PC-9 (cell line): ENCODE measurements around the gene EDEM1. TPM values are rescaled to one million over a fixed set of nuclear protein-coding genes. Genes with fewer than 3 reads are reported as not detected.

Experiments
- BruUV-seq: library from RNA; stranded (reverse); fragments of 400-500 nt; replicated peaks from 2 replicates; lab custom pipeline; 2021; lab: Mats Ljungman, UMichigan
- CTCF ChIA-PET: fragments of 300-600 bp; sonication (Branson Sonifier 250); formaldehyde crosslinking; loops from one replicate; lab custom pipeline; 2022; ENCODE audit warnings: antibody characterized with exemption; lab: Charles Lee
- POLR2A ChIA-PET: fragments of 300-600 bp; sonication (Branson Sonifier 250); formaldehyde crosslinking; loops from one replicate; lab custom pipeline; 2022; ENCODE audit warnings: antibody characterized with exemption; ENCODE audit not compliant: unreplicated experiment; lab: Charles Lee
- DNase-seq, 2 experiments: peaks; one replicate each; pipeline versions ENCODE4 v3.0.0 to v3.0.0-alpha.2; 2015 to 2022; ENCODE audit warnings: mixed read lengths in 1 of 2
- H2AFZ ChIP-seq: fragments of 200-600 bp; sonication (generic); 2 replicates; pipeline ENCODE4 v1.8.1; 2017; ENCODE audit warnings: antibody characterized with exemption
- H3F3A ChIP-seq: fragments of 200-600 bp; sonication (generic); 2 replicates; pipeline ENCODE4 v1.8.1; 2017; ENCODE audit warnings: antibody characterized with exemption, mild to moderate bottlenecking, low read depth; ENCODE audit not compliant: insufficient read depth
- H3K27ac ChIP-seq: fragments of 200-600 bp; sonication (generic); 2 replicates; pipeline ENCODE4 v1.6.1; 2016; ENCODE audit warnings: mixed run types
- H3K27me3 ChIP-seq: fragments of 200-600 bp; sonication (generic); 2 replicates; pipeline ENCODE4 v1.6.1; 2016; ENCODE audit warnings: low read depth, mixed run types; ENCODE audit not compliant: insufficient read depth
- H3K36me3 ChIP-seq: fragments of 200-600 bp; sonication (generic); 2 replicates; pipeline ENCODE4 v1.6.1; 2016; ENCODE audit warnings: low read depth, mixed run types
- H3K4me1 ChIP-seq: fragments of 200-600 bp; sonication (generic); replicated peaks from 2 replicates; pipeline ENCODE4 v1.6.1; 2016; ENCODE audit warnings: mixed run types; ENCODE audit not compliant: insufficient read depth
- H3K4me2 ChIP-seq: fragments of 200-600 bp; sonication (generic); 2 replicates; pipeline ENCODE4 v1.6.1; 2017; ENCODE audit warnings: mixed run types
- H3K4me3 ChIP-seq: fragments of 200-600 bp; sonication (generic); 2 replicates; pipeline ENCODE4 v1.6.1; 2016; ENCODE audit warnings: mixed run types
- H3K79me2 ChIP-seq: fragments of 200-600 bp; sonication (generic); 2 replicates; pipeline ENCODE4 v1.6.1; 2017; ENCODE audit warnings: low read depth, mixed run types
- H3K9me2 ChIP-seq: fragments of 200-600 bp; sonication (generic); 2 replicates; pipeline ENCODE4 v1.8.1; 2017; ENCODE audit warnings: mild to moderate bottlenecking; ENCODE audit not compliant: insufficient read depth
- H3K9me3 ChIP-seq: fragments of 200-600 bp; sonication (generic); 2 replicates; pipeline ENCODE4 v1.8.1; 2016; ENCODE audit warnings: low read depth; ENCODE audit not compliant: insufficient read depth
- H4K20me1 ChIP-seq: fragments of 200-600 bp; sonication (generic); 2 replicates; pipeline ENCODE4 v1.8.1; 2017; ENCODE audit not compliant: insufficient read depth
- EZH2 ChIP-seq: fragments of 200-600 bp; sonication (generic); IDR thresholded peaks from 2 replicates; pipeline ENCODE4 v1.8.0; 2017; ENCODE audit warnings: antibody characterized with exemption, low read depth
- intact Hi-C: fragments of 100-400 bp; cut with micrococcal nuclease; formaldehyde crosslinking; loops from one replicate; pipeline ENCODE4 v1.10.0; 2022; ENCODE audit not compliant: unreplicated experiment
- total RNA-seq: library from RNA; stranded (reverse); gene quantifications from 2 replicates; pipeline ENCODE4 v1.2.3, GENCODE V29; 2021
- TF ChIP-seq, protein P1 (sequence below): fragments of 200-600 bp; sonication (generic); conservative IDR thresholded peaks from 2 replicates; pipeline ENCODE4 v1.6.1; 2017; ENCODE audit warnings: mixed run types, antibody characterized with exemption, mild to moderate bottlenecking, moderate library complexity

Gene EDEM1
- total RNA-seq, 1 experiment from 2014 or later = 55.9 TPM

GRCh38 chr3:5197022-5197421 lies 9.5 kb downstream of the EDEM1 start:
- ChIA-PET CTCF (interaction anchor here (0.6 to 1.2 kb wide), 9 partner anchors 9 to 1648 kb away, joined by 3 to 14 read pairs (median 5); no protein-coding TSS in a partner anchor), POLR2A (interaction anchor here (0.5 to 0.7 kb wide), 2 partner anchors 29 to 930 kb away, joined by 4 to 10 read pairs; no protein-coding TSS in a partner anchor)
- peak in 1 of 2 experiments; percentile 69 for DNase-seq
- no peaks in the 10 kb centered on the region for H3K9me3 ChIP-seq
- intact Hi-C loops = loop anchor here (2.0 to 5.0 kb wide), 4 partner anchors 180 to 485 kb away; partner anchors contain the start of gene BHLHE40
- no peaks in the 10 kb centered on the region for H3K27me3 ChIP-seq
- TF ChIP-seq, protein P1, sequence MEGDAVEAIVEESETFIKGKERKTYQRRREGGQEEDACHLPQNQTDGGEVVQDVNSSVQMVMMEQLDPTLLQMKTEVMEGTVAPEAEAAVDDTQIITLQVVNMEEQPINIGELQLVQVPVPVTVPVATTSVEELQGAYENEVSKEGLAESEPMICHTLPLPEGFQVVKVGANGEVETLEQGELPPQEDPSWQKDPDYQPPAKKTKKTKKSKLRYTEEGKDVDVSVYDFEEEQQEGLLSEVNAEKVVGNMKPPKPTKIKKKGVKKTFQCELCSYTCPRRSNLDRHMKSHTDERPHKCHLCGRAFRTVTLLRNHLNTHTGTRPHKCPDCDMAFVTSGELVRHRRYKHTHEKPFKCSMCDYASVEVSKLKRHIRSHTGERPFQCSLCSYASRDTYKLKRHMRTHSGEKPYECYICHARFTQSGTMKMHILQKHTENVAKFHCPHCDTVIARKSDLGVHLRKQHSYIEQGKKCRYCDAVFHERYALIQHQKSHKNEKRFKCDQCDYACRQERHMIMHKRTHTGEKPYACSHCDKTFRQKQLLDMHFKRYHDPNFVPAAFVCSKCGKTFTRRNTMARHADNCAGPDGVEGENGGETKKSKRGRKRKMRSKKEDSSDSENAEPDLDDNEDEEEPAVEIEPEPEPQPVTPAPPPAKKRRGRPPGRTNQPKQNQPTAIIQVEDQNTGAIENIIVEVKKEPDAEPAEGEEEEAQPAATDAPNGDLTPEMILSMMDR = no peak
- TF ChIP-seq EZH2 = no peak
- H3K36me3 ChIP-seq = peaks cover 7% of the 10 kb centered on the region; the same call in 1 of the 2 replicates
- no peaks in the 10 kb centered on the region for H3K9me2 ChIP-seq
- H3K27ac ChIP-seq = peak overlapping the region; percentile 100
- no TSS peak for BruUV-seq
- peaks cover 69% of the 10 kb centered on the region for H3K4me1 ChIP-seq
- H3K4me2 ChIP-seq = peak overlapping the region; percentile 89
- H3K79me2 ChIP-seq = peaks cover 70% of the 10 kb centered on the region
- H3K4me3 ChIP-seq = peak overlapping the region; percentile 46; the same call in 1 of the 2 replicates
- H4K20me1 ChIP-seq = no peaks in the 10 kb centered on the region
- no peak overlapping the region for H2AFZ ChIP-seq
- H3F3A ChIP-seq = peaks cover 57% of the 10 kb centered on the region

DNA sequence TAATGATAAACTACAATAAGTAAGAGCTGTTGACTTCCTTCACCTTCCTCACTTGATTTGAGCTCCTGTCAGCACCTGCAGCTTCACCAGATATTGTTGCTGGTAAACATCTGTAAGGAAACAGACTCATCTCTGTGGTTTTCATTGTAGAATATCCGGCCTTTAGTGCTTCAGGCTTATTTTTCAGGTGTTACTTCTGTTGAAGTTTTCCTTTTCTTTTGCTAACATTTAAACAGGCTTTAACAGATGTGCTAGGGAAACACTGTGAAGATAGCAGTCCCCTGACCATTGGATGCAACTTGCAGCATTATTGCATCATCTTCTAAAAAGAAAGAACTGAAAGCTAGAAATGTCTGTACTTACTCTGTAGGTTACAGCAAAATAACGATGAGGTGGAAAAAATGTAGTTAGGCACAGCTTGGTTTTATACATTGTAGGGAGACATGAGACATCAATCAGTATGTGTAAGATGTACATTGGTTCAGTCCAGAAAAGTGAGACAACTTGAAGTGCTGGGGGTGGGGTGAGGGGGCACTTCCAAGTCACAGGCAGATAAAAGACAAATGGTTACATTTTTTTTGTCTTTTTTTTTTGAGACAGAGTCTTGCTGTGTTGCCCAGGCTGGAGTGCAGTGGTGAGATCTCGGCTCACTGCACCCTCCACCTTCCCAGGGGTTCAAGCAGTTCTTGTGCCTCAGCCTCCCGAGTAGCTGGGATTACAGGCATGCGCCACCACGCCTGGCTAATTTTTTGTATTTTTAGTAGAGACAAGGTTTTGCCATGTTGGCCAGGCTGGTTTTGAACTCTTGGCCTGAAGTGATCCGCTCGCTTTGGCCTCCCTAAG lies 10.2 kb downstream of the EDEM1 start:
- H3K4me2 ChIP-seq = peak overlapping the region; percentile 89
- H2AFZ ChIP-seq = no peak overlapping the region
- peaks cover 63% of the 10 kb centered on the region for H3K79me2 ChIP-seq
- no TSS peak for BruUV-seq
- H3K9me3 ChIP-seq = no peaks in the 10 kb centered on the region
- peak overlapping the region; percentile 46; the same call in 1 of the 2 replicates for H3K4me3 ChIP-seq
- peaks cover 7% of the 10 kb centered on the region; the same call in 1 of the 2 replicates for H3K36me3 ChIP-seq
- H3F3A ChIP-seq = peaks cover 57% of the 10 kb centered on the region
- H3K27me3 ChIP-seq = no peaks in the 10 kb centered on the region
- TF ChIP-seq EZH2 = no peak
- TF ChIP-seq, protein P1 = no peak
- DNase-seq = no peak
- no peaks in the 10 kb centered on the region for H4K20me1 ChIP-seq
- intact Hi-C loops = loop anchor here (2.0 to 5.0 kb wide), 4 partner anchors 180 to 485 kb away; partner anchors contain the start of gene BHLHE40
- peaks cover 63% of the 10 kb centered on the region for H3K4me1 ChIP-seq
- POLR2A ChIA-PET = interaction anchor here (0.6 kb wide), 1 partner anchor 30 kb away, joined by 5 read pairs; no protein-coding TSS in a partner anchor
- H3K27ac ChIP-seq = peak overlapping the region; percentile 100
- H3K9me2 ChIP-seq = no peaks in the 10 kb centered on the region
- CTCF ChIA-PET = interaction anchor here (0.9 to 1.2 kb wide), 3 partner anchors 9 to 486 kb away, joined by 3 to 14 read pairs (median 10); no protein-coding TSS in a partner anchor

- Histone ChIP-seq H3K4me2 (peak overlapping the region; percentile 89), H3K27ac (peak overlapping the region; percentile 100), H3K9me2 (no peaks in the 10 kb centered on the region), H3K27me3 (no peaks in the 10 kb centered on the region), H3K4me3 (no peak overlapping the region), H3K4me1 (peaks cover 57% of the 10 kb centered on the region), H3K9me3 (no peaks in the 10 kb centered on the region), H4K20me1 (no peaks in the 10 kb centered on the region), H3F3A (peaks cover 55% of the 10 kb centered on the region), H3K79me2 (peaks cover 57% of the 10 kb centered on the region), H3K36me3 (peaks cover 7% of the 10 kb centered on the region; the same call in 1 of the 2 replicates), H2AFZ (no peak overlapping the region)
- intact Hi-C loops = loop anchor here (5.0 kb wide), 3 partner anchors 181 to 486 kb away; no protein-coding TSS in a partner anchor
- BruUV-seq = no TSS peak
- no peak for DNase-seq
- ChIA-PET CTCF (no interaction called here), POLR2A (no interaction called here)
- TF ChIP-seq, protein P1 = no peak
- TF ChIP-seq EZH2 = no peak
Observed at GRCh38 chr3:5198313-5198677, 10.8 kb downstream of the EDEM1 start.
